Activated T-cell treated with anti-CD3 and anti-CD28 coated beads for 48 hours (primary cell): Measurements from ENCODE around the gene CYLC1.

Source experiments
- DNase-seq: peaks from one replicate; pipeline ENCODE4 v3.0.0-alpha.2; 2020; ENCODE audit warnings: low read depth

The CYLC1 gene

DNA sequence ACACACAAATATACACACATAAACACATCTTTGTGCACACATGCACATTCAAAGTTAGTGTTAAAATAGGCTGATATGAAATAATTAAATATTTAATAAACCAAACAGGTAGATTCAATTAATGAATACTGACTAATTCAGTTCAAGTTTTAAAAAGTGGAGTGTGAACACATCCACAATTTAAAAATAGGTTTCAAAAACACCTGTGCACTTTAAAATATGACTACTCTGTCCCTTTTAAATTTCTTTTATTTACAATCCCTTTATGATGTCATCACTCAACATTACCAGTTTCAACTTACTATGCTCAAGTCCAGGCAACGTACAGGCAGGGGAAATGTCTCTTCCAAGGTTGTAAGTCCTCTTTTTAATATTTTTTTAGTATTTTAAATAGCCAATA lies at the start of gene CYLC1:
Gene CYLC1 (plus strand): TSS at position 301 of the 400 bp plus-strand sequence. CDS start 37 bp downstream, at position 338.
- DNase-seq: no peak

DNA sequence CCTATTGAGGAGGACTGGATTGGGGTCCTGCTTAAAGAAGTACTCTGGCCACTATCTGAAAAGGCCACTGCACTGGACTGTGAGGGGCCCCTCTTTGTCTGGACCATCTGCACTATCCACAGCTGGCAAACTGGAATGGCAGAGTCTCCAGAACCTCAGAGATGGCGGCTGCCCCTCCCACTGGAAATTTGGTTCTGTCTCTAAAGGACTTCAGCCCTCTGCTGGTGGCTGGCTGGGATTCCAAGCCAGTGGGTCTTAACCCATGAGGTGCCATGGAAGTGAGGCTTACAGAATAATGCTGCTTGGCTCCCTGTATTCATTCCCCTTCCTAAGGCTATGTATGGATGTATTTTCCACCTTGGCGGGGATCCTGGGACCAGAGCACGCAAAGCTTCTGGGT lies 41.6 kb upstream of the CYLC1 start:
- DNase-seq: no peak

GRCh38 chrX:83829874-83830273 lies 31.1 kb upstream of the CYLC1 start:
- DNase-seq: no peak

DNA sequence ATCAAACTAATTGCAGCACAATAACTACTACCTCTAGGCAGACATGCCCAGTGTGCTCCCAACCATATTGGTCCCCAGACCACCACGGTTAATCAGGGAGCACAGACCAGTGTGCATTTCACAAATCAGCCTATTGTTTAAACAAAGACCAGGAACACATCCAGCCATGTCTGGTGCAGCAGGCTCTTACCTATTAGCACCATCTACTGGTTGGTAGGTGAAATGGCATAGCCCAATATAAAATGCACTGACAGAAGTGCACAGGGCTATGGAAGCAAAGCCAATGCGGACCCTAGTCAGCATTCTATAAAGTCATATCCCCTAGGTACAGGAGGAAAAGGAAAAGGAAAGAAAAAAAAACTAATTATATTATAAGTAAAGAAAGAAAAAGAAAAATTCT lies 15.5 kb upstream of the CYLC1 start:
- DNase-seq: no peak

- DNase-seq: no peak
Measured at GRCh38 chrX:83847339-83847738, 13.6 kb upstream of the CYLC1 start.

DNA sequence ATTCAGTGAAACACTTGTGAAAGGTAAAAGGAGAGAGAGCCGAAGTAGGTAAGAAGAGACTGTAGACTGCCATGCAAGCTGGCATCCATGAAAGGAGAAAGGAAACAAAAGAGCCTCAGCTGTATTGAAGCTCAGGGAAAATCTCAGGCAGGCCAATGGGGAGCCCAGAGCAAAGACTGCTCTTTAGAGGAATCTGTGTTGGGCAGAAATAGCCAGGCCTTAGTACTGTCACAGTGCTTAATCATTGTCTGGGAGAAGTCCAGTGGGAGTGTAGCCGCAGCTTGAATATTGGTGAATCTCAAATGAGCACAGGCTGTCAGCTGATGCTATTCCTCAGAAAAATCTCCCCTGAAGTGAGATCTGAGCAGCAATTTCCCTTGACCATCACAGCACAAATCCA lies 27.6 kb downstream of the CYLC1 start:
- no peak for DNase-seq

DNA sequence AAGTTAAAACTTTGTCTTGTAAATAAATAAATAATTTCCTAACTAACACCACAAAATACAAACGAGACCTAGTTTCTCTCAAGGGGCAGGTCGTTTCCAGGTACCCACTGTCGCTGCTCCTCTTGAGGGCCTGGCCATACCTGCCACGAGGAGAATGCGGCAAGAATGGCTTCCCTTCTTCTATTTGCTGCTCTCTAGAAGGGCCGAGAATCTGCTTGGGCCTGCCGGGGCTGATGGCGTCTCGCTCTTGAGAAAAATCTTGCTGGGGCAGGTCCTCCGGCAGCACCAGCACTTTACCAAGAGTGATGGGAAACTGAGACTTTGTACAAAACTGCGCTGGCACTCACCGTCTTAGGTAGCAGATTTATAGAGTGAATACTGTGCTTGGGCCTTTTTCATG lies 31.5 kb downstream of the CYLC1 start:
- DNase-seq: no peak

DNA sequence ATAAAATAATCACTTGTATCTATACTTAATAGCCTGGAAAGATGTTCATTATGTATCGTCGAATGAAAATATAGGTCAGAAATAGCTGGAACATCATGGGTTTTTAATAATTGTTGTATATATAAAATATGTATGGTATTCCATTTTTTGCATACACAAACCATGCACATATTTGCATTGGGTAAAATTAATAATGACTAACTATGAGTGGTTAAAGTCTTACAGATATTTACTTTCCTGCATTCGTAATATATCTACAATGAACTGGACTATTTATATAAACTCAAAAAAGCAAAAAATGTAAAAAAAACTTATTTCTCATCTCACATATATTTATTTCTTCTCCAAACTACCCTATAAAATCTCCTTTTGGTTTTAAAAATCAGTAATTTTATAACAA lies 46.0 kb downstream of the CYLC1 start:
- no peak for DNase-seq

DNA sequence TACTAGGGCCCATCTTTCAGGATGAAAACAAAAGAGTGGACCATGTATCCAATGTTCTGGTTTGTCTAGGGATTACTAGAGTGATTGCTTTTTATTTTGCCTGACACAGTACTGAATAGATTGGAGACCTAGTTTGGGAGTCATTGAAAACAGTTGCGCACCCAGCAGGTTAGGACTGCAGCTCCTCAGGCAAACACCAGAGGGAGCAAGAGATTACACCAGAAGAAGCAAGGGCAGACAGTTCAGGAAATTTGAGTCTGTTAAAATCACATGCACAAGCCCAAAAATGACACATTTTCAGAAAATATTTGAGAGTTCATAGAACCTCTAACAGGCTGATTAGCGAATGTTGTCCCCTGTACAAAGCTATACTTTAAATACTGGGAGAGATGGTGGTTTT lies 55.6 kb downstream of the CYLC1 start:
- no peak for DNase-seq

- DNase-seq: no peak
Measured at GRCh38 chrX:83934220-83934619, 73.3 kb downstream of the CYLC1 start.
